Skeletal muscle satellite cell (primary cell): ENCODE results near the gene RSU1.

Experiments
- H3K27me3 ChIP-seq: 2 replicates; pipeline ENCODE4 v1.7.0; 2013; ENCODE audit warnings: low read length; ENCODE audit not compliant: control insufficient read depth, insufficient read depth
- H3K36me3 ChIP-seq: 2 replicates; pipeline ENCODE4 v1.7.0; 2013; ENCODE audit warnings: mild to moderate bottlenecking, control low read depth, low read length; ENCODE audit not compliant: insufficient read depth
- H3K4me1 ChIP-seq: 2 replicates; pipeline ENCODE4 v1.7.0; 2013; ENCODE audit warnings: low read length; ENCODE audit not compliant: control insufficient read depth, insufficient read depth
- H3K4me2 ChIP-seq: 2 replicates; pipeline ENCODE4 v1.7.0; 2013; ENCODE audit warnings: mild to moderate bottlenecking, low read length
- H3K4me3 ChIP-seq: 2 replicates; pipeline ENCODE4 v1.7.0; 2013; ENCODE audit warnings: low read length
- H3K9ac ChIP-seq: 2 replicates; pipeline ENCODE4 v1.7.0; 2013; ENCODE audit warnings: mild to moderate bottlenecking, low read depth, low read length, moderate library complexity
- H3K9me3 ChIP-seq: replicated peaks from 2 replicates; pipeline ENCODE4 v1.7.0; 2013; ENCODE audit warnings: mild to moderate bottlenecking, control low read depth, low read length

RSU1 gene

GRCh38 chr10:16690417-16690816 lies 126.8 kb downstream of the RSU1 start:
- no peaks in the 10 kb centered on the region for H3K9me3 ChIP-seq
- H3K4me2 ChIP-seq: no peak overlapping the region
- no peaks in the 10 kb centered on the region for H3K4me1 ChIP-seq
- H3K27me3 ChIP-seq: no peaks in the 10 kb centered on the region
- peaks cover 8% of the 10 kb centered on the region for H3K36me3 ChIP-seq
- no peak overlapping the region for H3K9ac ChIP-seq
- no peak overlapping the region for H3K4me3 ChIP-seq

GRCh38 chr10:16689696-16690095 lies 127.5 kb downstream of the RSU1 start:
- peaks cover 8% of the 10 kb centered on the region for H3K36me3 ChIP-seq
- no peak overlapping the region for H3K9ac ChIP-seq
- H3K9me3 ChIP-seq: no peaks in the 10 kb centered on the region
- H3K4me1 ChIP-seq: no peaks in the 10 kb centered on the region
- no peaks in the 10 kb centered on the region for H3K27me3 ChIP-seq
- no peak overlapping the region for H3K4me2 ChIP-seq
- no peak overlapping the region for H3K4me3 ChIP-seq

- Histone ChIP-seq H3K27me3 (no peaks in the 10 kb centered on the region), H3K9ac (no peak overlapping the region), H3K4me1 (no peaks in the 10 kb centered on the region), H3K36me3 (peaks cover 8% of the 10 kb centered on the region), H3K4me3 (no peak overlapping the region), H3K4me2 (no peak overlapping the region), H3K9me3 (no peaks in the 10 kb centered on the region)
Measured at GRCh38 chr10:16689227-16689626, 128.0 kb downstream of the RSU1 start.

DNA sequence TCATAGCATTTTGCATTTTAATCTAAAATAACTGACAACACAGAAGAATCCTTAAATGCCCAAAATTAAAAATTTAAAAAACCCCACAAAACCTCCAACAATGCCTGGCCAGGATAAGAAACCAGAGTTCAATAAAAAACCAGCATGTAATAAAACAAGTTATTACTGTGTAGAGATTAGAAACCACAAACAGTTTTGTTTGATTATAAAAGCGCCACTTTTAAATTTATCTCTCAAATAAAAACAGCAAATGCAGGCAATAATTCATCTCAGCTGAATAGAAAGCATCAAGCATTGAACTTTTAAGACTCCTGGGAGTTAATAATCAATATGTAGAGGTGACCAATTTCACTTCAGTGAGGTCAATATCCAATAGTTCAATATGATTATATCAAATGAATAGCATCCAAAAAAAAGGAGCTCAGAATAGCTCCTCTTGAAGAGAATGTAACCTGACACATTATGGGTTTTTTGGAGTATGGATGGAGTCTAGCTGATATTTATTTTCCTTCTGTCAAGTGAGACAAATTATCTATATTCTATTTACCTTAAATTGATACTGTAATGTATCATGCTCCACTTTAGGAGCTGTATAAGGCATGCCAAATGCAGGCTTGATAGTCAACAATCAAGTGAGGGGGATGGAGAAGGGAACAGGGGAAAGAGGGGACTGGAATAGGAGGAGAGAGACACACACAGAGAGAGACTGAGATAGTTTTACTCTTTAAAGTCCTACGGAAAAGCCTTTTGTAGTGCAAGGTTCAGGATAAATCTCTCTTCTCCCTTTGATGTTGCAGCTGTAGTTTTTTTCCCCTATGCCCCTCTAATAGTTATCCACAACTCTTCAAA lies 130.9 kb downstream of the RSU1 start:
- Histone ChIP-seq H3K27me3 (no peaks in the 10 kb centered on the region), H3K4me3 (no peak overlapping the region), H3K4me2 (no peak overlapping the region), H3K9ac (no peak overlapping the region), H3K9me3 (no peaks in the 10 kb centered on the region), H3K4me1 (no peaks in the 10 kb centered on the region), H3K36me3 (peaks cover 4% of the 10 kb centered on the region)

- Histone ChIP-seq H3K36me3 (peaks cover 4% of the 10 kb centered on the region), H3K4me3 (no peak overlapping the region), H3K9me3 (no peaks in the 10 kb centered on the region), H3K4me2 (no peak overlapping the region), H3K4me1 (no peaks in the 10 kb centered on the region), H3K9ac (no peak overlapping the region), H3K27me3 (no peaks in the 10 kb centered on the region)
Measured at GRCh38 chr10:16685551-16685950, 131.7 kb downstream of the RSU1 start.

- Histone ChIP-seq H3K4me2 (no peak overlapping the region), H3K4me1 (no peaks in the 10 kb centered on the region), H3K36me3 (no peaks in the 10 kb centered on the region), H3K27me3 (no peaks in the 10 kb centered on the region), H3K9me3 (no peaks in the 10 kb centered on the region), H3K9ac (no peak overlapping the region), H3K4me3 (no peak overlapping the region)
Measured at GRCh38 chr10:16681521-16681920, 135.7 kb downstream of the RSU1 start.

- no peaks in the 10 kb centered on the region for H3K4me1 ChIP-seq
- H3K4me2 ChIP-seq: no peak overlapping the region
- no peak overlapping the region for H3K4me3 ChIP-seq
- no peaks in the 10 kb centered on the region for H3K36me3 ChIP-seq
- no peaks in the 10 kb centered on the region for H3K27me3 ChIP-seq
- H3K9ac ChIP-seq: no peak overlapping the region
- no peaks in the 10 kb centered on the region for H3K9me3 ChIP-seq
Measured at GRCh38 chr10:16679511-16679910, 137.7 kb downstream of the RSU1 start.

- Histone ChIP-seq H3K27me3 (no peaks in the 10 kb centered on the region), H3K4me3 (no peak overlapping the region), H3K4me2 (no peak overlapping the region), H3K9ac (no peak overlapping the region), H3K9me3 (no peaks in the 10 kb centered on the region), H3K4me1 (no peaks in the 10 kb centered on the region), H3K36me3 (no peaks in the 10 kb centered on the region)
Measured at GRCh38 chr10:16675334-16675733, 141.9 kb downstream of the RSU1 start.

DNA sequence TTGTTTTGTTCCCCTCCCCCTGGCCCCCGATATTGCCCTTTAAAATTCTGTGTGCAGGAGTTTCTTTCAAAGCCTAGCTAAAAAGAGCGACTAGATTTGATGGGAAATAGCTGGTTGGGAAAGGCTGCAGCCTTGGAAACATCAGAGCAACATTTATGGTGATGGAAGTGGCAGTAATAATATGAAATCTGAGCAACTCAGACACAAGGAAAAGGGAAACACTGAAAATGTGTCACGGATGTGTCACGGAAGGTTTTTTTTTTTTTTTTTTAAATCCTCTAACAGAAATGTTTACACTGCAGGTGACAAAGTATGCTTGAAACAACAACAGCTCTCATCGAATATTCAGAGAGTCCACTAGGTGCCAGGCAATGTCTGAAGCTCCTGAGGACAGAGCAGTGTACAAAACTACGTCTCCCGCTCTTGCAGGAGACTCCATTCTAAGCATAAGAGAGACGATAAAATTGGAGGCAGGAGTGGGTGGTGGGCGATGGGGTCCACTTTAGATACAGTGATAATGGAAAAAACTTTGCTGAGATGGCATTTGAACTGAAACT lies 143.0 kb downstream of the RSU1 start:
- Histone ChIP-seq H3K27me3 (no peaks in the 10 kb centered on the region), H3K9me3 (no peaks in the 10 kb centered on the region), H3K4me3 (no peak overlapping the region)

GRCh38 chr10:16673443-16673842 lies 143.8 kb downstream of the RSU1 start:
- no peak overlapping the region for H3K9ac ChIP-seq
- no peak overlapping the region for H3K4me2 ChIP-seq

More for the DNA sequence above, 143.0 kb downstream of the RSU1 start:
- no peak overlapping the region for H3K9ac ChIP-seq
- no peaks in the 10 kb centered on the region for H3K4me1 ChIP-seq
- no peak overlapping the region for H3K4me2 ChIP-seq
- H3K36me3 ChIP-seq: no peaks in the 10 kb centered on the region

GRCh38 chr10:16663444-16663843 lies 153.8 kb downstream of the RSU1 start:
- no peaks in the 10 kb centered on the region for H3K27me3 ChIP-seq

More at GRCh38 chr10:16673443-16673842, 143.8 kb downstream of the RSU1 start:
- no peaks in the 10 kb centered on the region for H3K36me3 ChIP-seq
- no peaks in the 10 kb centered on the region for H3K27me3 ChIP-seq
- H3K9me3 ChIP-seq: no peaks in the 10 kb centered on the region
- no peak overlapping the region for H3K4me3 ChIP-seq
- no peaks in the 10 kb centered on the region for H3K4me1 ChIP-seq

GRCh38 chr10:16662923-16663322 lies 154.3 kb downstream of the RSU1 start:
- Histone ChIP-seq H3K9ac (no peak overlapping the region), H3K36me3 (no peaks in the 10 kb centered on the region), H3K27me3 (no peaks in the 10 kb centered on the region), H3K4me1 (no peaks in the 10 kb centered on the region), H3K4me3 (no peak overlapping the region), H3K4me2 (no peak overlapping the region), H3K9me3 (no peaks in the 10 kb centered on the region)

More at GRCh38 chr10:16663444-16663843, 153.8 kb downstream of the RSU1 start:
- no peak overlapping the region for H3K4me2 ChIP-seq
- H3K4me3 ChIP-seq: no peak overlapping the region
- H3K9me3 ChIP-seq: no peaks in the 10 kb centered on the region
- no peaks in the 10 kb centered on the region for H3K36me3 ChIP-seq
- H3K4me1 ChIP-seq: no peaks in the 10 kb centered on the region
- no peak overlapping the region for H3K9ac ChIP-seq
